Measurements from ENCODE around the gene PNPLA7. TPM values are rescaled to one million over a fixed set of nuclear protein-coding genes. Genes with fewer than 3 reads are reported as not detected.

PNPLA7 gene
- total and polyA plus RNA-seq, 10 of the 15 experiments (the other 5 are each of a cell fraction or from before 2014, with no cell fraction given), result 0.04 to 0.85 (median 0.19) TPM; not detected in 1

GRCh38 chr9:137524161-137524980 is 25.8 kb downstream of the PNPLA7 start (continued):
- TF ChIP-seq STAT3 (IDR thresholded peaks at IDR 0.05; ENCODE audit: low read depth, low read length), result no peak

- no peak overlapping the region for H2AFZ ChIP-seq (ENCODE audit: control insufficient read depth, low read depth, low read length)
- POLR2A ChIA-PET, result interaction anchor here (0.6 kb wide), 1 partner anchor 54 kb away, joined by 3 read pairs; no protein-coding TSS in a partner anchor
- H4K20me1 ChIP-seq (ENCODE audit: control insufficient read depth, insufficient read depth), result no peaks in the 10 kb centered on the region
- H3K9ac ChIP-seq (ENCODE audit: control insufficient read depth, insufficient read depth, low read length), result no peak overlapping the region
- H3K27me3 ChIP-seq (replicated peaks in 1 of 2; ENCODE audit: control insufficient read depth in 2 of 2, insufficient read depth in 2 of 2, low read length in 1 of 2), result no peaks in the 10 kb centered on the region
- no peak overlapping the region for H3K27ac ChIP-seq (ENCODE audit: control insufficient read depth, insufficient read depth)
- CTCF ChIA-PET, result interaction anchor here (0.7 to 3.1 kb wide), 2 partner anchors 12 to 77 kb away, joined by 3 to 14 read pairs; no protein-coding TSS in a partner anchor
- H3K4me3 ChIP-seq, result no peak overlapping the region
- ATAC-seq (no peak), FAIRE-seq (no peak), DNase-seq (ENCODE audit: low read depth, low spot score) (no peak)
- no peaks in the 10 kb centered on the region for H3K4me1 ChIP-seq (ENCODE audit: control insufficient read depth, insufficient read depth, low read length)
- intact Hi-C loops (cut with micrococcal nuclease; ENCODE audit: unreplicated experiment) (loop anchor here (10.0 kb wide), 2 partner anchors 58 to 228 kb away; no protein-coding TSS in a partner anchor), in situ Hi-C loops (cut with MboI) (no loop called here)
- no peaks in the 10 kb centered on the region for H3K36me3 ChIP-seq (ENCODE audit: control insufficient read depth in 2 of 2, insufficient read depth in 2 of 2, low read length in 1 of 2)
- RAD21 ChIA-PET (ENCODE audit: unreplicated experiment), result no interaction called here
- no peaks in the 10 kb centered on the region for H3K9me3 ChIP-seq (replicated peaks; ENCODE audit: control insufficient read depth, insufficient read depth, low read length)
- 82% methylated on average over 36 of the region's 36 CpGs for WGBS (ENCODE audit: insufficient coverage, insufficient replicate concordance, low lambda C conversion rate, missing lambda C conversion rate)
- H3K4me2 ChIP-seq (ENCODE audit: control insufficient read depth, insufficient read depth), result no peak overlapping the region
- SMC1A ChIA-PET (ENCODE audit: uncharacterized antibody, unreplicated experiment), result no interaction called here
- no TSS peak for BruUV-seq (replicated peaks)
- H3K79me2 ChIP-seq (ENCODE audit: control insufficient read depth, insufficient read depth, low read length), result no peaks in the 10 kb centered on the region
- TF ChIP-seq REST (IDR thresholded peaks at IDR 0.05; ENCODE audit: low read depth, low read length) (no peak), ZBED1 (IDR thresholded peaks at IDR 0.05; ENCODE audit: borderline replicate concordance) (no peak), FOXK2 (IDR thresholded peaks at IDR 0.05) (no peak), MLLT1 (IDR thresholded peaks at IDR 0.05) (no peak), BMI1 (IDR thresholded peaks at IDR 0.05; ENCODE audit: borderline replicate concordance) (no peak), ZNF384 (IDR thresholded peaks at IDR 0.05; ENCODE audit: borderline replicate concordance, low read depth, low read length) (no peak), ZBTB11 (CRISPR knock-in tag; IDR thresholded peaks at IDR 0.05) (no peak), CEBPB (IDR thresholded peaks at IDR 0.05; ENCODE audit: borderline replicate concordance in 1 of 2, low read depth in 2 of 2, low read length in 2 of 2) (no peak)
Observed at GRCh38 chr9:137522746-137523455, 27.3 kb downstream of the PNPLA7 start.

Data from GM12878 (cell line).